Effector memory CD4-positive, alpha-beta T cell (primary cell): ENCODE data around the gene FABP6.

Experiments
- DNase-seq, 3 donors: peaks; one replicate each; pipeline ENCODE4 v3.0.0-alpha.2; 2020
- H3K27ac ChIP-seq: 2 replicates; pipeline ENCODE4 v1.7.0; 2013; ENCODE audit warnings: mild to moderate bottlenecking, low read length, moderate library complexity; ENCODE audit not compliant: insufficient read depth, poor library complexity, severe bottlenecking
- H3K27me3 ChIP-seq: replicated peaks from 2 replicates; pipeline ENCODE4 v1.7.0; 2013; ENCODE audit warnings: mild to moderate bottlenecking, low read length; ENCODE audit not compliant: insufficient read depth, control insufficient read depth, poor library complexity, severe bottlenecking
- H3K36me3 ChIP-seq: 2 replicates; pipeline ENCODE4 v1.7.0; 2013; ENCODE audit warnings: mild to moderate bottlenecking, low read length, moderate library complexity; ENCODE audit not compliant: control insufficient read depth, insufficient read depth
- H3K4me1 ChIP-seq: 2 replicates; pipeline ENCODE4 v1.7.0; 2013; ENCODE audit warnings: low read length, mild to moderate bottlenecking; ENCODE audit not compliant: control insufficient read depth, insufficient read depth, poor library complexity, severe bottlenecking
- H3K4me3 ChIP-seq: 2 replicates; pipeline ENCODE4 v1.7.0; 2013; ENCODE audit warnings: low read length, low read depth, mild to moderate bottlenecking; ENCODE audit not compliant: insufficient read depth, poor library complexity, severe bottlenecking
- H3K9me3 ChIP-seq: 2 replicates; pipeline ENCODE4 v1.7.0; 2013; ENCODE audit warnings: mild to moderate bottlenecking, low read length, moderate library complexity; ENCODE audit not compliant: control insufficient read depth

FABP6 gene

GRCh38 chr5:160271396-160271795 lies 42.1 kb downstream of the FABP6 start:
- no peaks in the 10 kb centered on the region for H3K9me3 ChIP-seq
- H3K4me1 ChIP-seq = no peaks in the 10 kb centered on the region
- no peak for DNase-seq
- no peaks in the 10 kb centered on the region for H3K27me3 ChIP-seq
- no peaks in the 10 kb centered on the region for H3K36me3 ChIP-seq
- no peak overlapping the region for H3K4me3 ChIP-seq
- no peak overlapping the region for H3K27ac ChIP-seq

- DNase-seq = no peak
- Histone ChIP-seq H3K4me1 (no peaks in the 10 kb centered on the region), H3K4me3 (no peak overlapping the region), H3K27me3 (no peaks in the 10 kb centered on the region), H3K36me3 (no peaks in the 10 kb centered on the region), H3K27ac (no peak overlapping the region), H3K9me3 (no peaks in the 10 kb centered on the region)
These were observed 42.5 kb downstream of the FABP6 start for GRCh38 chr5:160271836-160272235.

DNA sequence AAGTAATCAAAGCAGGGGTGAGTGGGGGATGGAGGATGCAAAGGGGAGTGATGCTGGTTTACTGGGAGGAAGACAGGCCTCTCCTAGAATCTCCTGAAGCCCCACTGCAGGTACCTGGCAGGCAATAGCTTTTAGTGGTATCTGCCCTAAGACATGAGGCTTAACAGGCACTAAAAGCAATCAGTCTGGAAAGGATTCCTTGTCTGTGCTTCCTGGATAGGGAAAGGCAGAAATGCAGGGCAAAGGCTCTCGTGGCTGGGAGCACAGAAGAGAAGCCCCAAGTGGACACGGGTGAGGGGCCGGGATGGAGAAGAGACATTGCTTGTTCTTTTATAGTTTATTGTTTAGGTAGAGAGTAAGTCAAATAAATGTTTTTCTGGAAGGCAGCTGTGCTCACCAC lies 43.0 kb downstream of the FABP6 start:
- H3K36me3 ChIP-seq = no peaks in the 10 kb centered on the region

GRCh38 chr5:160272889-160273288 lies 43.6 kb downstream of the FABP6 start:
- H3K27ac ChIP-seq = no peak overlapping the region
- H3K27me3 ChIP-seq = no peaks in the 10 kb centered on the region
- H3K9me3 ChIP-seq = no peaks in the 10 kb centered on the region
- no peaks in the 10 kb centered on the region for H3K36me3 ChIP-seq
- H3K4me3 ChIP-seq = no peak overlapping the region
- H3K4me1 ChIP-seq = no peaks in the 10 kb centered on the region
- no peak for DNase-seq

More for the DNA sequence above, 43.0 kb downstream of the FABP6 start:
- DNase-seq = no peak
- no peak overlapping the region for H3K4me3 ChIP-seq
- no peaks in the 10 kb centered on the region for H3K27me3 ChIP-seq
- H3K4me1 ChIP-seq = no peaks in the 10 kb centered on the region
- H3K27ac ChIP-seq = no peak overlapping the region
- H3K9me3 ChIP-seq = no peaks in the 10 kb centered on the region

- no peak overlapping the region for H3K27ac ChIP-seq
These were observed 45.2 kb downstream of the FABP6 start for GRCh38 chr5:160274483-160274931.

GRCh38 chr5:160278343-160278742 lies 49.0 kb downstream of the FABP6 start:
- H3K36me3 ChIP-seq = no peaks in the 10 kb centered on the region

More at GRCh38 chr5:160274483-160274931, 45.2 kb downstream of the FABP6 start:
- no peaks in the 10 kb centered on the region for H3K4me1 ChIP-seq
- no peaks in the 10 kb centered on the region for H3K9me3 ChIP-seq
- no peaks in the 10 kb centered on the region for H3K36me3 ChIP-seq
- no peak overlapping the region for H3K4me3 ChIP-seq
- no peaks in the 10 kb centered on the region for H3K27me3 ChIP-seq
- no peak for DNase-seq

GRCh38 chr5:160280384-160281095 lies 51.2 kb downstream of the FABP6 start:
- Histone ChIP-seq H3K4me3 (no peak overlapping the region), H3K9me3 (no peaks in the 10 kb centered on the region), H3K4me1 (no peaks in the 10 kb centered on the region), H3K36me3 (no peaks in the 10 kb centered on the region), H3K27ac (no peak overlapping the region), H3K27me3 (no peaks in the 10 kb centered on the region)
- DNase-seq = no peak

More at GRCh38 chr5:160278343-160278742, 49.0 kb downstream of the FABP6 start:
- Histone ChIP-seq H3K9me3 (no peaks in the 10 kb centered on the region), H3K27ac (no peak overlapping the region), H3K4me3 (no peak overlapping the region), H3K27me3 (no peaks in the 10 kb centered on the region), H3K4me1 (no peaks in the 10 kb centered on the region)
- no peak for DNase-seq

DNA sequence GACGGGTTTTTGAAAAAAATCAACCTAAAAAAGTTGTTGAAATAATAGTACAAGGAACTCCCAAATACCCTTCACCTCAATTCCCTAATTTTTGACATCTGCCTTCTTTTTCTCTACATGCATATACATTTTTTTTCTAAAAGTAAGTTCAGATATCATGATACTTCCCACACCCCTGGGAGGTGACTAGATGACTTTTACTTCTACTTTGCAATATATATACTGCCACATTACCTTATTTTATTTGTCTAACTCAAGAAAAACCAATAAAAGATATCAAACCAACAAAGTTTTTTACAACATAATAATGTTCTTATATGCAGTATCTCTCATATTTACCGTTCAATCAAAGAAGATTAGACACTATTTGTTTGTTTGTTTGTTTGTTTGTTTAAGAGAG lies 52.0 kb downstream of the FABP6 start:
- Histone ChIP-seq H3K27ac (no peak overlapping the region), H3K27me3 (no peaks in the 10 kb centered on the region), H3K36me3 (no peaks in the 10 kb centered on the region), H3K4me1 (no peaks in the 10 kb centered on the region), H3K4me3 (no peak overlapping the region), H3K9me3 (no peaks in the 10 kb centered on the region)
- DNase-seq = no peak

DNA sequence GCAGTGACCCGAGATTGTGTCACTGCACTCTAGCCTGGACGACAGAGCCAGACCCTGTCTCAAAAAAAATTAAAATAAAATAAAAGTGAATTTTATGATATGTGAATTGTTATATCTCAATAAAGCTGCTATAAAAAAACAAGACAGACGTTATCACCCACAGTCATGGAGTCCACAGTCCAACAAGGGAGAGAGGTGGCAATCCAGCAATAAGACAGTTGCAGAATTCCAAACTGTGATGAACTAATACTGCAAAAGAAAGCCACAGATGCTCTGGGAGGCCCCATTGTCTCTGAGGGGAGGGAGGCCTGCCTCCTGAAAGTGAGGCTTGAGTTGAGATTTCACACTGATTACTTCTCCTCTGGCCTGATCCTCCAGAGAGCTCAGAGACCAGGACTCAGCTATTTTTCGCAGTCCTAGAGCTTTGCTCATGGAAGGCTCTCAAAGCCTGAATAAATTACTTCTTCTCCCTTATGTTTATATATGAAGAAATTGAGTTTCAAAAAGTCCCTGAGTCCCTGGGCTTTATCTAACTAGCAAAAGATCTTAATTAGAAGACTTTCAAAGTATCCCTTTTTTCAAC lies 55.1 kb downstream of the FABP6 start:
- DNase-seq = no peak
- no peaks in the 10 kb centered on the region for H3K4me1 ChIP-seq
- no peaks in the 10 kb centered on the region for H3K36me3 ChIP-seq
- no peaks in the 10 kb centered on the region for H3K9me3 ChIP-seq
- no peak overlapping the region for H3K4me3 ChIP-seq
- no peaks in the 10 kb centered on the region for H3K27me3 ChIP-seq
- no peak overlapping the region for H3K27ac ChIP-seq

GRCh38 chr5:160285316-160285715 lies 56.0 kb downstream of the FABP6 start:
- no peaks in the 10 kb centered on the region for H3K9me3 ChIP-seq
- H3K4me1 ChIP-seq = no peaks in the 10 kb centered on the region
- H3K27ac ChIP-seq = no peak overlapping the region
- DNase-seq = no peak
- no peaks in the 10 kb centered on the region for H3K27me3 ChIP-seq
- H3K4me3 ChIP-seq = no peak overlapping the region
- H3K36me3 ChIP-seq = no peaks in the 10 kb centered on the region
